NCI-H2081 (cell line): ENCODE data around the gene FGF14.
A peak's percentile ranks its signal among the peaks of the same experiment; 100 is the strongest.

Source experiments
- DNase-seq, 2 experiments: peaks; one replicate each; lab custom pipeline; 2025; lab: John Stamatoyannopoulos, UW

The FGF14 gene

DNA sequence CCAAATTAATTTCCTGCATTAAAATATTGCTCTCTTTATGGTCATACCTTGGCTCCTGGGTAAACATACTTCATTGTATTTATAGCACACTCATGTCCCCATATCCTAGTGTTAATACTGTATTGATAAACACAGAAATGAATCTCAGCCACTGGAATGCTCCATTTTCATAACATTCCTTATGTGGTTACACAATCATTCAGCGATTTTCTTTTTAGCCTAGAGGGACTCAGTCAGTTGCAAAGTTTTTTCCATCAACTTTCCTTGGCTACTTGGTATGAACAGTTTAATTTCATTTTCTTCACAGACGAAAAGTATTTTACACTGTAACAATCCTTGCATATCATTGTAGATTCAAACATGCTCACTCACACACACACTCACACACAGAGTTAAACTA is 471.5 kb downstream of the FGF14 start:
- no peak for DNase-seq

DNA sequence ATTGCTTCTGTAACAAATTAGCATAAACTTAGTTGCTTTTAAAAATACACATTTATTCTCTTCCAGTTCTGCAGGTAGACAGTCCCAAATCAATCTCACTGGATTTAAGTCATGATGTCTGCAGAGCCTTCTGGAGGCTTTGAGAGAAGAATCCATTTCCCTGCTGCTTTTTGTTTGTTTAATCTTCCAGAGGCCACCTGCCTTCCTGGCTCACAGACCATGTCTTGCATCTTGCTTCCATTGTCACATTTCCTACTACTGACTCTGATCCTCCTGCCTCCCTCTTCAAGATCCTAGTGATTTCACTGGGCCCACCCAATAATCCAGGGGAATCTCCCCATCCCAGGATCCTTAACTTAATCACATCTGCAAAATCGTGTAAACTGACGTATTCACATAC is 476.1 kb downstream of the FGF14 start:
- peak in 1 of 2 experiments; percentile 4 for DNase-seq

DNA sequence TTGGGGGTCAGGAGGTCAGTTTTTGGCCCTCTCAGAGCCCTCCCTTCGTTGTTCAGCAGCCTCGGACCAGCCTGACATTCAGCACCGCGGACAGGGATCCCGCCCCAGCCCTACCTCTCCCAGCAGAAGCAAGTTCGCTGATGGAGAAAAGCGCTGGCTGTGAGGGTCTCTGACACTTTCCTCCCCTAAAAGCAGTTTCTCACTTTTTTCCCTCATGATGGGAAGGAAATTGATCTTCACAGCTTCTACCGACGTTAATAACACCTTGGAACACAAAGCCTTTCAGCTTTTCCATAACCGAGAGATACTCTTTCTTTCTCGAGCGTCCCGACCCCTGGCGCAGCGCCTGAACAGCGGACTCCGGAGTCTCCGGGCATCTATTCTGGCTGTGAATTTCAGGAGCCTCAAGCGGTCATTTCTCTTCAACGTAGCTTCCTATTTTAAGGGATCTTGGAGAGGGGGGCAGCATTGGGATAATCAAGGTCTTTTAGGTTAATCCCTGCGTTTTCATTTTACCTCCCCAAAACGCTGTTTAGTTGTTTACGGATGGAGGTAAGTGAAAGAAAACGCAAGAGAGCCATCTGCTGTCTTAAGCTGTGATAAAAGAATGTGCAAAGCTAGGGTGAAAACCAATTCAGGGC is 482.2 kb downstream of the FGF14 start:
- peak; percentile 28 to 57 for DNase-seq

DNA sequence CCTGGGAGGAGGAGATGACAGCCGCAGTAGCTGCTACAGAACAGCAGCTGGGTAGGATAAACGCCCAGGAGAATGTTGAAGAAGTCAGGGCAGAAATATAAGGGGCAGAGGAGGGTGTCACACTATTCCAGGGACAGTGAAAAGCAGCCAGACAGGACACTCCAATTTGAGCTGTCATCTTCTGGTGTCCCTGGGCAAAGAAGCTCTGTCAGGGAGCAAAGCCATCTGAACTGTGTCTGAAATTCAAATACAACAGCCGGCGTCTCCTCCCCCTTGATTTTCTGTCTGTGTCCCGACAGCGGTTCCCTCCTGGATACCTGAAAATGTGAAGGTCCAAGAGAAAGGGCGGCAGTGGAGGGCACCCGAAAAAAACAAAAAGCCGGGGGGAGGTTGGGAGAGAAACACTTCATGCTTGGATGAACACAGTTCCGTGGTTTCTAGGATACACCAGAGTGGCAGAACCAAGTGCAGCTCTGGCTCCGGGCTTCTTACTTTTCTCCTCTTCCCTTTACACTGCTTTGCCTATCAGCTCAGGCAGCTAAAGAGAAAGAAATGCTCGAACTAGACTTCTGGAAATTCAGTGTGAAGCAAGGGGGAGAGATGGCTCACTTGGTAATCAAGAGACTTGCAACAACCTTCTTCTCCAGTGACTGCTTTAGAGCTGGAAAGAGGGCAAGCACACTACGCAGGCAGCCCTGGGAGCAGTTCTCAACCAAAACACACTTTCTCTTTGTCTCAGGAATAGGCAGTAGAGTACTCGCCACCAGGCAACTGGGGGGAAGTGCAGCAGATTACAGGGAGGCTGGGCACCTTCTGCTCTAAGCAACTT is 483.8 kb downstream of the FGF14 start:
- peak; percentile 45 to 80 for DNase-seq

DNA sequence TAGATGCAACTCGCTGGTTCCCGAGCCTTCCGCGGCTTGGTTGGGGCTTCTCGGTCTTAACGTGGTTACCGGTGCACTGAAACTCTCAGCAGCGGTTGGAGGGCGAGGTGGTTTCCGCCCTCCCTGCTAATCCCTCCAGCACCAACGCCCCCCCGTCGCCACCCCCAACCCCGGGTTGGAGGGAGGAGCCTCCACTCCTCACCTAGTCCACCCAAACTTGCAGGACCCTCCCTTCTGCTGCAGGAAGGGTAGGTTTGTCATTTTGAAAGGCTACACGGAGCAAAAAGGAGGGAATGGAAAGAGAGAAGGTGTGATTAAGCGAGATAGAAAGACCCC is 484.4 kb downstream of the FGF14 start:
- peak; percentile 75 to 90 for DNase-seq

DNA sequence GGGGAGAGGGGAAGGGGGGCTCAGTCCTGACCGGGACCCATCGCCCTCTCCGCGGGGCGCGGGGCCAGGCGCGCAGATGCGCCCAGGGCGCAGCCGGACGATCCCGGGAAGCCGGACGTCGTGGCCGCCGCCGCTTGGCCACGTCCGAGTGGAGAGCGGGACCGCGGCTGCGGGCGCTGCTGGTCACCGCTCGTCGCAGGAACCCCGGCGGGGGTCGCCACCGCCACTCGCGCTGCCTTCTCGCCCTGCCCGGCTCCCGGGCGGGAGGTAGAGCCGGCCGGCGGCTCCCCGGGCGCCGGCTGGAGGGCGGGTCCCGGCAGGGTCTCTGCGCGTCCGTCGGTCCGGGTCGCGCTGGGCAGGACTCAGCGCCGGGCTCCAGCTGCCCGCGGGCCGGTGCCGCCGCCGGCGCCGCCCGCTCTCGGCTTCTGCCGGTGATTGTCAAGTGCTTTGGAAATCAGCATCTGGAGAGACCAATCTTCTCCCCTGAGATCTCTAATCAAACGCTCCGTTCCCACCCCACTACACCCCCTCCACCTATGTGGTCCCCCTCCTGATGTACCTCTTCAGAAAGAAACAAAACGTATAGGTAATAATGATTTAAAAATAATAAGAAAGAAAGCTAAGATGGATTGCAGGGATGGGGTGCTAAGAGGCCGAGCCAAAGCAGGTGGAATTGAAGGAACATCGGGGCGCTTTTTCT is 484.9 kb downstream of the FGF14 start:
- peak; percentile 46 to 51 for DNase-seq

DNA sequence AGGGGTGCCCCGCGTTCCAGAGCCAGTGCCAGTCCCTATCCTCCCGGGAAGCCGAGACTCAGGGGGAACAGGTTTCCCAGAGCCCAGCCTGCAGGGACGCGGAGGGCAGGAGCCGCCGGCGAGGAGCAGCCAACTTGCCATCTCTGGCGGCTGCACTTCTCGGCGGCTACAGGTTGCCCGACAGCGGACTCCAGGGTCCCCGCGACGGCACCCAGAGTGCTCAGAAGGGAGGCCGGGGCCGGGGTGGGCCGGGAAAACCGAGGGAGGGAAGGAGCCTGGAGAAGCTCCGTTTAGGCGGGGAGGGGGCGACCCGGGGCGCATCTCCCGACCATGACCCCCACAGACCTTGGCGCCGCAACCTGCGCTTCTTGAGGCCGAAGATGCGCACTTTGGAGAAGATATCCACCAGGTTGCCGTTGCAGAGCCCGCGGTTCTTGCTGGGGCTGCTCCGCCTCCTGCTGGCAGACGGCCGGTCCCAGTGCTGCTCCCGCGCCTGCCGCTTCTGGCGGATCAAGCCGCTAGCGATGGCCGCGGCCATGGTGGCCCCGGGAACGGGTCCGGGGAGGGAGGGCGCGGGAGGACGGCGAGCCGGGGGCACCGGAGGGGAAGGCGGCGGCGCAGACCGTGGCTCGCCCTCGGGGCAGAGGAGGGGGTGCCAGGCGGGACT is 485.6 kb downstream of the FGF14 start:
- peak; percentile 58 to 65 for DNase-seq

DNA sequence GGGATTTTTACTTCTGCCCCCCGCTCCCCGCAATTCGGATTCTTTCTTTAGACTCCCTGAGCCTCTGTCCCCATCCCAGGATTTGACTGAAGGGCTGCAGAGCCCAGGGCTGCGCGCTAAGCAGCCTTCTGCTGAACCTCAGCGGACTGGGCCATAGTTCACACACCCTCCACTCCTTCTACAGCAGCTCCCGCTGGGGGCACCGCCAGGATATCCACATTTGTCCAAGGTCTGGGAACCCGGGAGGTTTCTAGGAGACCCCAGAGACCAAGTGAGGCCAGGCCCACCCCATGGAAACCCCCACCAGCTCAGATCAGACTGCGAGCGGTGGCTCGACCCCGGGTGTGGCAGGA is 486.1 kb downstream of the FGF14 start:
- DNase-seq: peak; percentile 58 to 60

DNA sequence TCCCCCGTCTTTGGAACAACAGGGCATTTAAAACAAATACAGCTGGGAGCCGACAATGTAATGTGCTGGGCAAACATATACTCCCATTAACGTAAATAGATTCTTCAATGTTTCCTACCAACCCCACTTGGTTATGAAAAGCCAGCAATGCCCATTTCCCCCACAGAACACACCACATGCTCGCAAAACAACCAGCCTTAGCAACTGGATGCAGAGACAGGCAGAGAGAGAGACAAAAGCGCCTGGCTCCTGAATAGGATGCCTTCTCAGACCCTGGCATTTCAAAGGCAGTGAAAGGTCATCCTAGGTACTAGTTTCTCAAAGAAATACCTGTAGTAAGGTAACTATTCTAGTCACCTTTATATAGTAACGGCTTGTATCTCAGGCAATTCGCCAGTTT is 486.5 kb downstream of the FGF14 start:
- DNase-seq: peak; percentile 88 to 96

DNA sequence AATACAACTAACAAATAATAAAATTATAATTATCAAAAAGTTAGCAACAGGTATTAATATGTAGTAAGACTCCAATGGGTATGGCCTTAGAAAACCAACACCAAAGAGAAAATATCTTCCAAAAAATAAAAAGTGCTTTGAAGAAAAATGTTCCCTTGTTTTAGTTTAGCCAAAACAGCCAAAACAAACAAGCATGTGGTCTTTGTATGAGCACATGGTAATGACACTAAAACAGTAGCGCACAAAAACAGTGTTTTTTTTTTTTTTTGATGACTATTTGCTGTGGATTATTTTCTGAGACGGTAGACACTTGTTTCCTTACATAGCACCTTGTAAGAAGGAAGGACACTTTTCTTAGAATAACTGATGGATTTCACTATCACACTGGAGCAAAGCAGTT is 490.1 kb downstream of the FGF14 start:
- DNase-seq: no peak

DNA sequence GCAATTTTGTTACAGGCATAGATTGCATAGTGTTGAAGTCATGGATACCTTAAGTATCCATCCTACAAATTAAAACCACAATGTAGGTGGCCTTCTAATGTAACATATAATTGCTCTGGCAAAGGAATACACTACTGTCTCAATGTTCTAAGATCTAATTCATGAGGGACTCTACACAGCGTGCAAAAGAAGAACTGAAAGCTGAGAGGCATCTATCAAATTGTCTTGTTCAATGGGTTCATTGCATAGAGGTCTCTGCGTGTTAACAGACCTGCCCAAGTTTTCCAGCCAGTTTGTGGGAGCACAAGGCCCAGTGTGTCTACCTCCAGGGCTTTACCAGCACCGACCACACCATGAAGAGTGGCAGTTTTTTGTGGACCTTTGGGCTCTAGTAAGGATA is 498.0 kb downstream of the FGF14 start:
- DNase-seq: no peak

DNA sequence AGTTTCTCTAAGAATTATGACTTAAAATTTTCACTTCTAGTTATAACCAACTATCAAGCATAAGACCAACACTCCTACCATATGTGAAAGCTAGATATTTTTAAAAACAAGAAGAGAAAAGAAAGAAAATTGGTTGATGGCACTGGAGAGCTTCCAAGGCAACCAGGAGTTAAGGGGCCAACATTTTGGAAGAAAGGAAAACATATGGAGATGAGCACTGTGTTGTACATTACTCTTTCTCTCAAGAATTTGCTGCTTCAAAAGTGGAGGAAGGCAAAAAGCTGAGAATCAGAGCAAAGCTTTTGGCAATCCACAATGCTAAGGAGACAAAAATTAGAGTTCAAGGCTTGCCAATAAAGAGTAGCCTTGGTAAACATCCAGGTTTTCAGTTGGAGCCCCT is 503.2 kb downstream of the FGF14 start:
- DNase-seq: no peak

DNA sequence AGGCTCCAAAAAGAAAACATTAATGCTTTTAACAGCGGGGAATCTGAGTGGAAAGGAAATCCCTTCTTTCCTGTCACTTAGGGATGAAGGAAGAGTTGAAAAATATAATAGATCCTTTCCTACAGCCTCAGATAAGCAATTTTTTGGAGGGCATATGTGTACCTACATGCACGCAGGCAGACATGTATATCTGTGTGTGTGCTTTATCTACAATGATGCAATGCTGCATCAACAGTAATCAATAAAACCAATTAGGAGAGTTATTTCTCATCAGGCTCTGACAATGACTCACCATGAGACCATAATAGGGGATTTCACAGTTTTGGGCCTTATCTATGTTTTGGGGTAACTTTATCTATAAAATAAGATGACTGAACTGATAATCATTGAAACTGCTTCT is 505.3 kb downstream of the FGF14 start:
- no peak for DNase-seq

DNA sequence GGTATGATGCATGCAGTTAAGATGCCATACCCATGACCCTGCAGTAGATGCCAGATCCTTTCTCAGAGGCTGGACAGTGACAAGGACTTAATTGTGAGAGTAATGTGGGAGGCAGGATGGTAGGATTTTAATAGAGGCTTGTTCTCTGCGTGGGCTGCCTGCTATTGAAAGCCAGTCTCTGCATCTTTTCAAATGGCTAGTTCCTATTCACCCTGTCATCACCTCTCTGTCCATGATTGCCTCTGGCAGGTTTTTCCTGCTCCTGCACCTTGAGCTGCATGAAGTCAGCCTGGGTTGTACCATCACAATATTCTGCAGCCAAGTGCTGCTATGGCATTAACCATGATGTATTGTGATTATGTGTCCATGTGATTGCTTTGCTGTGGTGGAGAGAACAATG is 508.8 kb downstream of the FGF14 start:
- DNase-seq: no peak

DNA sequence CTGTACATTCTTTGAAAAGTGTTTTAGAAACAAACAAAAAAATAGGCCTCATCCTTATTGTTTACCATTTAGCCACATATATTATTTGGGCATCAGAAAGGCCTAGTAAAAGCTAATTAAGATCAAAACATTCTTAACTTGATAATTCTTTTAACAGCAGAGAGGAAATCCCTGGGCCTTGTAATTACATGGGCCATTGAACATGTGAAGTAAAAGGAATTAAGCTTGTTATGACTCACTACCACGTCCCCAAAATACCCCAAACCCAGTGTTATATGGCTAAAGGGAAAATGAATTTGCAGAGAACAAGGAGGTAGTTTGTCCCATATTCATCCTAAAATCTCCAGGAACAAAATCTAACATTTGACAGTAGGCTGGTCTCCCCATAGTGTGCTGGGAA is 509.6 kb downstream of the FGF14 start:
- DNase-seq: no peak

DNA sequence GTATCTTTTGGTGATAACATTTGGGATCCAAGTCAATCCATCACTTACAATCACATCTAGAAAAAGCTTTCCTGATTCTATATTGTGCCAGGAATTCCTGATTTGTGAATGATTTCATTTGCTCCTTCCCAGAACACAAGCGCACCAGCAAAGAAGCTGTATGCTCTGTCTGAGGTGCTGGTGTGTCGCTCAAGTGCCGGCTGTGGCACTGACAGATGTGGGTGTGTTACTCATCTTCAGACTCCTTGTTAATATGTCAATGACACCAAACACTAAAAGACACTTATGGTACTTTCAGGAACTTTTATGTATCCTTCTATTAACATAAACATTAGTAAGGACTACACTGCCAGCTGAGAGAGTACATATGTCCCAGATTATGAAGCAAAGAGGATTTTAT is 520.3 kb downstream of the FGF14 start:
- DNase-seq: no peak

DNA sequence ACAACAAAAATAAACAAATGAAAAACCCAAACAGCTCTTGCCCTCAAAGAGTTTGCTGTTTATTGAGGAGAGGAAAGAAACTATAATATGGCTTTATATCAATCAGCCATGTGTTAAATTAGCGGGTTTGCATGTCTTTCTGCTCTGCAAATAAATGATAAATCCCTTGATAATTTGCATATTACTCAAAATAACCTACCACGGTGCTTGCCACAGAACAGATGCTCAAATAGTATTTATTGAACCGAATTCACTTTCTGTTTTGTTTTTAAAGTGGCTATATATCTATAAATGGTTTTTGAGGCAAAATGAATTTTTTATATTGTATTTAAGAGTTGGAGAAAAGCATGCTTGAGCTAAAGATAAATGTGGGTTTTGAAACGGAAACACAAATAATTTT is 521.3 kb downstream of the FGF14 start:
- DNase-seq: no peak

DNA sequence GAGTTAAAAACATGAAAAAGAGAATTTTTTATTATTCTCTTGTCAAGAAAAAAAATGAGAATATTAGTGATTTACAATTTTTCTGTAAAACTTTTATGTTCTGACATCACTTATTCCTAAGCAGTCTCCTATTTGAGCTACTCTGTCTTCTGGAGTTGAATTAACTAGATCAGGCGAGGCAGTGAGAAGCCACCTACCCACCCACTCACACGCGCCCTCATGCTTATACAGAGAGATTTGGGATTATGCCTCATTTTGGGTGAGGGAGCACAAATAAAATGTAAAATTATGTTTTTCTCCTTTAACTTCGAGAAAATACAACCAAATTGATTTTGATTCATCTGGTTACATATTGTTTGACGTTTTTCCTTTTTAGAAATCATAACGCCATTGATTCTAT is 524.9 kb downstream of the FGF14 start:
- DNase-seq: no peak

DNA sequence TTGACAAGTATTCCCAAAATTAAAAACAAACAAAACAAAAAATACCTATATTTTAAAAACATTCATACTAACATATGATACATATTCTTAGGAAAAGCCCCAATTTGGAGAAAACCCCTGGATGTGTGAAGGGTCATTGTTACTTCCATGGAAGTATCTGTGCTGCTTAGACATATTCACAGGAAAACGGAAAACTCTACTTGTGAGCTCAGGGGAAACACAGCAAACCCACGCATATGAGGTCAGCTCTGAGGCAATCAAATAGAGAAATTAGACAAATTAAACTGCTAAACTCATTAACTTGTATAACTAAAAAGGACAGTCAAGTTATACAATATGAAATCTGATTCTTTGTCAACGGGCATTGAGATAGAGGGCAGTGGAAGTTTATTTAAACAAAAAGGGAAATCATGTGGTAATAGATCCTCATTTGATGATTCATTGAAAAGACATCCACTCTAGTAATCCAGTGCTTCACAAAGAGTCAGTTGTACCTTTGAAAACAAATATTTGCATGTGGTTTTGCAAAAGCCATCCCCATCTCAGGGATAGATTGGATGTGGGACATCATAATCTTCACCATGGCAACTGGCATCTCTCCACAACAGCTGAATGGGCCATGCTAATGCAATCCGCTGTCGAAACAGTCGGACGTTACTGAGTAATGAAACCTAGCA is 526.0 kb downstream of the FGF14 start:
- peak; percentile 70 to 89 for DNase-seq

DNA sequence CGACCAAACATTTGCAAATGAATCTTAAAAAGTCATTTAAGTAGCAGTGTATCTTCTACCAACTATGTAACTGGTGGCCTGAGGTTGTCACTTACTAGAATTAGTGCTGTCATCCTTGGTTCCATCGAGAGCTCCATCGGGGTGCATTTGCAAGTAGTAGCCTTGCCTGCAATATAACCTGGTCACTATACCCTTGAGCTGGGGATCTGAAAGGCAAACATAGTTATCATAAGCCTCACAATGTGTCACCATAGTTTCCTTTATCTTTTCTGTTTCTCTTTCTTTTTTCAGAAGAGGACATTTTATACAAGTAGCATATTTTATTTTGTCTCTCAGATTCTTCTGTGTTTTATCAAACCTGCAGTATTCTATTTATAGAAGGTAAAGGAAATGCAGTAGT is 526.8 kb downstream of the FGF14 start:
- no peak for DNase-seq

DNA sequence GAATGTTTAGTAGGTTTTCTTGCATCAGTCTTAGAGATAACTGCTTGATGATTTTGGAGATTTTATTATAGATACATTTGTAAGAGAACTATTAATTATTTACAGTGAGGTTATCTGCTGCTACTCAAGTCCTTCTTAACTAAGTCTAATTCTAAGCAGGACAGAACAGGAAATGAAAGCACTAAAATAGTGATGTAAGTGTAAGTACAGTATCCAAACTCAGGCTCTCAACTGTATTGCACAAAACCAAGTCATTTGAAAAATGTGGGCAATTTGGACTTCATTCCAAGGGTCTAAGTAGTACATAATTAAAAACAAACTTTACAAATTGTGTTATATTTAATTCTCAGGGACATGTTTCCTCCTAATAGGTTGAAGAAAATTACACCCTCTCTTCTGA is 532.3 kb downstream of the FGF14 start:
- no peak for DNase-seq
